ENCODE measurements around the gene GPRC5C.

The GPRC5C gene

DNA sequence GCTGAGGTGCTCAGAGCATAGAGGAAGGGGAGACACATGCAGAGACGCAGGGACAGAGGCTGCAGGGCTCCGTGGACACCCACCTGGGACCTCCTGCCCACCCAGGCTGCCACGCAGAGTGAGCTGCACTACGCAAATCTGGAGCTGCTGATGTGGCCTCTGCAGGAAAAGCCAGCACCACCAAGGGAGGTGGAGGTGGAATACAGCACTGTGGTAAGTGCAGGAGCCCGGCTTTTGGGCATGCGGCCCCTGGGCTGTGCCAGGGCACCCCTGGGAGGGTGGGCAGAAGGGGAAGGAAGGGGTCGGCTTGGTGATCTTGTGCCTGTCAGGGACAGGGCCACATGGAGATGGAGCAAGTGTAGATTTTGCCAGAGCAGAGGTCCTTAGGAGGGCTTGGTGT, 49.7 kb downstream of the GPRC5C start (continued):
- TF ChIP-seq, protein P1, sequence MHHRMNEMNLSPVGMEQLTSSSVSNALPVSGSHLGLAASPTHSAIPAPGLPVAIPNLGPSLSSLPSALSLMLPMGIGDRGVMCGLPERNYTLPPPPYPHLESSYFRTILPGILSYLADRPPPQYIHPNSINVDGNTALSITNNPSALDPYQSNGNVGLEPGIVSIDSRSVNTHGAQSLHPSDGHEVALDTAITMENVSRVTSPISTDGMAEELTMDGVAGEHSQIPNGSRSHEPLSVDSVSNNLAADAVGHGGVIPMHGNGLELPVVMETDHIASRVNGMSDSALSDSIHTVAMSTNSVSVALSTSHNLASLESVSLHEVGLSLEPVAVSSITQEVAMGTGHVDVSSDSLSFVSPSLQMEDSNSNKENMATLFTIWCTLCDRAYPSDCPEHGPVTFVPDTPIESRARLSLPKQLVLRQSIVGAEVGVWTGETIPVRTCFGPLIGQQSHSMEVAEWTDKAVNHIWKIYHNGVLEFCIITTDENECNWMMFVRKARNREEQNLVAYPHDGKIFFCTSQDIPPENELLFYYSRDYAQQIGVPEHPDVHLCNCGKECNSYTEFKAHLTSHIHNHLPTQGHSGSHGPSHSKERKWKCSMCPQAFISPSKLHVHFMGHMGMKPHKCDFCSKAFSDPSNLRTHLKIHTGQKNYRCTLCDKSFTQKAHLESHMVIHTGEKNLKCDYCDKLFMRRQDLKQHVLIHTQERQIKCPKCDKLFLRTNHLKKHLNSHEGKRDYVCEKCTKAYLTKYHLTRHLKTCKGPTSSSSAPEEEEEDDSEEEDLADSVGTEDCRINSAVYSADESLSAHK (tag by site-specific recombination; IDR thresholded peaks at IDR 0.05) = no peak
- TF ChIP-seq ZNF658 (tag by site-specific recombination; IDR thresholded peaks at IDR 0.05) (no peak), HOXA7 (CRISPR knock-in tag; IDR thresholded peaks at IDR 0.05; ENCODE audit: borderline replicate concordance) (no peak), GLIS2 (tag by site-specific recombination; IDR thresholded peaks at IDR 0.05) (no peak), ZNF585B (tag by site-specific recombination; IDR thresholded peaks at IDR 0.05) (no peak)

DNA sequence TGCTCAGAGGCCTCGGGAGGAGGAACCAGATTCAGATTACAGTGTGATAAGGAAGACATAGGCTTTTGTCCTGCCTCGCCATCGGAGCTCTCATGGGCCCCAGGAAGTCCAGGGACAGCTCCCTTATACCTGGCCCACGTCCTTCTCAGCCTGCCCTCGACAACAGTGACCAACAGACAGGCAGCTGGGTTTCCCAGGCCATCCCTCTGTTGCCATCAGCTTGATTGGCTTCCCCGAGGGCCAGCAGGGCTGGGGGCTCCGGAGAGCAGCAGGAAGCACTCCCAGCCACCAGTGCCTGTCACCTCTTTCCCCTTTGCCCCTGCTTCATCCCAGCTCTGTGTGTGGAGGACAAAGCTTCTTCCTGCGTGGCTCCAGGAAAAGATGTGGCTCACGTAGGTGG, 52.2 kb downstream of the GPRC5C start:
- Histone ChIP-seq H3K9me3 (ENCODE audit: control insufficient read depth, insufficient read depth, low read depth, low read length) (no peaks in the 10 kb centered on the region), H3K27ac (ENCODE audit: extremely low read depth, low read depth, low read length) (no peak overlapping the region), H3K36me3 (ENCODE audit: control insufficient read depth in 2 of 2, insufficient read depth in 1 of 2, low read length in 2 of 2) (no peaks in the 10 kb centered on the region), H3K4me3 (ENCODE audit: low read depth, low read length) (no peak overlapping the region), H3K4me1 (ENCODE audit: control insufficient read depth, insufficient read depth, low read length) (no peaks in the 10 kb centered on the region)
- ChIA-PET POLR2A (no interaction called here), CTCF (interaction anchor here (0.6 to 2.3 kb wide), 5 partner anchors 10 to 105 kb away, joined by 3 to 9 read pairs (median 4); no protein-coding TSS in a partner anchor)
- TF ChIP-seq, protein P2, sequence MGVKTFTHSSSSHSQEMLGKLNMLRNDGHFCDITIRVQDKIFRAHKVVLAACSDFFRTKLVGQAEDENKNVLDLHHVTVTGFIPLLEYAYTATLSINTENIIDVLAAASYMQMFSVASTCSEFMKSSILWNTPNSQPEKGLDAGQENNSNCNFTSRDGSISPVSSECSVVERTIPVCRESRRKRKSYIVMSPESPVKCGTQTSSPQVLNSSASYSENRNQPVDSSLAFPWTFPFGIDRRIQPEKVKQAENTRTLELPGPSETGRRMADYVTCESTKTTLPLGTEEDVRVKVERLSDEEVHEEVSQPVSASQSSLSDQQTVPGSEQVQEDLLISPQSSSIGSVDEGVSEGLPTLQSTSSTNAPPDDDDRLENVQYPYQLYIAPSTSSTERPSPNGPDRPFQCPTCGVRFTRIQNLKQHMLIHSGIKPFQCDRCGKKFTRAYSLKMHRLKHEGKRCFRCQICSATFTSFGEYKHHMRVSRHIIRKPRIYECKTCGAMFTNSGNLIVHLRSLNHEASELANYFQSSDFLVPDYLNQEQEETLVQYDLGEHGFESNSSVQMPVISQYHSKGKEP (tag by site-specific recombination; IDR thresholded peaks at IDR 0.05) = no peak
- TF ChIP-seq KLF1 (tag by site-specific recombination; IDR thresholded peaks at IDR 0.05) = no peak
- no peak for TF ChIP-seq ZNF341 (tag by site-specific recombination; IDR thresholded peaks at IDR 0.05; ENCODE audit: low read depth)
- TF ChIP-seq ZNF184 (tag by site-specific recombination; IDR thresholded peaks at IDR 0.05) = no peak
- no peak for TF ChIP-seq ZNF155 (tag by site-specific recombination; IDR thresholded peaks at IDR 0.05)
- no peak for TF ChIP-seq GLIS1 (tag by site-specific recombination; IDR thresholded peaks at IDR 0.05)
- TF ChIP-seq, protein P3, sequence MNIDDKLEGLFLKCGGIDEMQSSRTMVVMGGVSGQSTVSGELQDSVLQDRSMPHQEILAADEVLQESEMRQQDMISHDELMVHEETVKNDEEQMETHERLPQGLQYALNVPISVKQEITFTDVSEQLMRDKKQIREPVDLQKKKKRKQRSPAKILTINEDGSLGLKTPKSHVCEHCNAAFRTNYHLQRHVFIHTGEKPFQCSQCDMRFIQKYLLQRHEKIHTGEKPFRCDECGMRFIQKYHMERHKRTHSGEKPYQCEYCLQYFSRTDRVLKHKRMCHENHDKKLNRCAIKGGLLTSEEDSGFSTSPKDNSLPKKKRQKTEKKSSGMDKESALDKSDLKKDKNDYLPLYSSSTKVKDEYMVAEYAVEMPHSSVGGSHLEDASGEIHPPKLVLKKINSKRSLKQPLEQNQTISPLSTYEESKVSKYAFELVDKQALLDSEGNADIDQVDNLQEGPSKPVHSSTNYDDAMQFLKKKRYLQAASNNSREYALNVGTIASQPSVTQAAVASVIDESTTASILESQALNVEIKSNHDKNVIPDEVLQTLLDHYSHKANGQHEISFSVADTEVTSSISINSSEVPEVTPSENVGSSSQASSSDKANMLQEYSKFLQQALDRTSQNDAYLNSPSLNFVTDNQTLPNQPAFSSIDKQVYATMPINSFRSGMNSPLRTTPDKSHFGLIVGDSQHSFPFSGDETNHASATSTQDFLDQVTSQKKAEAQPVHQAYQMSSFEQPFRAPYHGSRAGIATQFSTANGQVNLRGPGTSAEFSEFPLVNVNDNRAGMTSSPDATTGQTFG (tag by site-specific recombination; IDR thresholded peaks at IDR 0.05; ENCODE audit: borderline replicate concordance) = no peak
- TF ChIP-seq ZNF366 (tag by site-specific recombination; conservative IDR thresholded peaks at IDR 0.05) = no peak
- TF ChIP-seq, protein P4, sequence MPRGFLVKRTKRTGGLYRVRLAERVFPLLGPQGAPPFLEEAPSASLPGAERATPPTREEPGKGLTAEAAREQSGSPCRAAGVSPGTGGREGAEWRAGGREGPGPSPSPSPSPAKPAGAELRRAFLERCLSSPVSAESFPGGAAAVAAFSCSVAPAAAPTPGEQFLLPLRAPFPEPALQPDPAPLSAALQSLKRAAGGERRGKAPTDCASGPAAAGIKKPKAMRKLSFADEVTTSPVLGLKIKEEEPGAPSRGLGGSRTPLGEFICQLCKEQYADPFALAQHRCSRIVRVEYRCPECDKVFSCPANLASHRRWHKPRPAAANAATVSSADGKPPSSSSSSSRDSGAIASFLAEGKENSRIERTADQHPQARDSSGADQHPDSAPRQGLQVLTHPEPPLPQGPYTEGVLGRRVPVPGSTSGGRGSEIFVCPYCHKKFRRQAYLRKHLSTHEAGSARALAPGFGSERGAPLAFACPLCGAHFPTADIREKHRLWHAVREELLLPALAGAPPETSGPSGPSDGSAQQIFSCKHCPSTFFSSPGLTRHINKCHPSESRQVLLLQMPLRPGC (tag by site-specific recombination; IDR thresholded peaks at IDR 0.05) = no peak
- no peak for TF ChIP-seq ZNF16 (tag by site-specific recombination; IDR thresholded peaks at IDR 0.05; ENCODE audit: low read depth)
- no peak for TF ChIP-seq SP3 (tag by site-specific recombination; IDR thresholded peaks at IDR 0.05)
- TF ChIP-seq ZNF510 (tag by site-specific recombination; IDR thresholded peaks at IDR 0.05; ENCODE audit: insufficient replicate concordance) = no peak
- TF ChIP-seq ZSCAN23 (tag by site-specific recombination; IDR thresholded peaks at IDR 0.05) = no peak
- no peak for TF ChIP-seq ZNF248 (tag by site-specific recombination; IDR thresholded peaks at IDR 0.05)
- no peak for TF ChIP-seq ZNF571 (tag by site-specific recombination; IDR thresholded peaks at IDR 0.05)
- no peak for TF ChIP-seq ZNF585B (tag by site-specific recombination; IDR thresholded peaks at IDR 0.05)
